Neural cell (in vitro differentiated cells): ENCODE data around the gene C16orf54.
"Not testable (repeated sequence)": the region's sequence is repeated elsewhere in the genome, so short reads cannot be mapped to it uniquely, and the experiment has no call there.

ENCODE experiments used
- RAD21 ChIP-seq: fragments of 450-650 bp; conservative IDR thresholded peaks from 2 replicates; pipeline ENCODE4 v1.6.1; 2014; ENCODE audit warnings: antibody characterized with exemption, mild to moderate bottlenecking, moderate library complexity
- SMC3 ChIP-seq: fragments of 450-650 bp; conservative IDR thresholded peaks from 2 replicates; pipeline ENCODE4 v1.6.1; 2014; ENCODE audit warnings: antibody characterized with exemption, mild to moderate bottlenecking, moderate library complexity; ENCODE audit not compliant: poor library complexity
- TAF1 ChIP-seq: IDR thresholded peaks from 2 replicates; pipeline ENCODE4 v1.6.1; 2012; ENCODE audit warnings: low read depth
- TF ChIP-seq, protein P1 (sequence below): fragments of 450-650 bp; IDR thresholded peaks from 2 replicates; pipeline ENCODE4 v1.5.1; 2014; ENCODE audit warnings: antibody characterized with exemption, mild to moderate bottlenecking, moderate library complexity; ENCODE audit not compliant: poor library complexity, severe bottlenecking

DNA sequence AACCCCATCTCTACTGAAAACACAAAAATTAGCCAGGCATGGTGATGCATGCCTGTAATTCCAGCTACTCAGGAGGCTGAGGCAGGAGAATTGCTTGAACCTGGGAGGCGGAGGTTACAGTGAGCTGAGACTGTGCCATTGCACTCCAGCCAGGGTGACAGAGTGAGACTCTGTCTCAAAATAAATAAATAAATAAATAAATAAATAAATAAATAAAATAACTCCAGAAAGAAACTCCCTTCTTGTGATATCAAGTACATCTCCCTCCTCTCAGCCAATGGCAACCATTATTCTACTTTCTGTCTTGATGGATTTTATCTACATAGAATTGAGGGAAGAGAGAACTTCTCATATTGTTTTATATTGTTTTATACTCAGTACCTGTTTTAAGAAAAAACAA lies 38.6 kb downstream of the C16orf54 start:
- TF ChIP-seq, protein P1, sequence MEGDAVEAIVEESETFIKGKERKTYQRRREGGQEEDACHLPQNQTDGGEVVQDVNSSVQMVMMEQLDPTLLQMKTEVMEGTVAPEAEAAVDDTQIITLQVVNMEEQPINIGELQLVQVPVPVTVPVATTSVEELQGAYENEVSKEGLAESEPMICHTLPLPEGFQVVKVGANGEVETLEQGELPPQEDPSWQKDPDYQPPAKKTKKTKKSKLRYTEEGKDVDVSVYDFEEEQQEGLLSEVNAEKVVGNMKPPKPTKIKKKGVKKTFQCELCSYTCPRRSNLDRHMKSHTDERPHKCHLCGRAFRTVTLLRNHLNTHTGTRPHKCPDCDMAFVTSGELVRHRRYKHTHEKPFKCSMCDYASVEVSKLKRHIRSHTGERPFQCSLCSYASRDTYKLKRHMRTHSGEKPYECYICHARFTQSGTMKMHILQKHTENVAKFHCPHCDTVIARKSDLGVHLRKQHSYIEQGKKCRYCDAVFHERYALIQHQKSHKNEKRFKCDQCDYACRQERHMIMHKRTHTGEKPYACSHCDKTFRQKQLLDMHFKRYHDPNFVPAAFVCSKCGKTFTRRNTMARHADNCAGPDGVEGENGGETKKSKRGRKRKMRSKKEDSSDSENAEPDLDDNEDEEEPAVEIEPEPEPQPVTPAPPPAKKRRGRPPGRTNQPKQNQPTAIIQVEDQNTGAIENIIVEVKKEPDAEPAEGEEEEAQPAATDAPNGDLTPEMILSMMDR, result not testable (repeated sequence)
- TF ChIP-seq RAD21, TAF1, SMC3: not testable (repeated sequence)
